Vagina (tissue), 2 donors: Measurements from ENCODE around the gene SZT2. TPM values are rescaled to one million over a fixed set of nuclear protein-coding genes. Genes with fewer than 3 reads are reported as not detected.

ENCODE experiments used
- DNase-seq, 2 donors: peaks; one replicate each; pipeline ENCODE4 v3.0.0-alpha.2; 2017; ENCODE audit errors: extremely low spot score in 2 of 2
- H3K27ac ChIP-seq: fragments of 200-600 bp; sonication (generic); one replicate; pipeline ENCODE4 v1.5.1; 2019
- H3K27me3 ChIP-seq: fragments of 200-600 bp; sonication (generic); one replicate; pipeline ENCODE4 v1.5.1; 2019
- H3K36me3 ChIP-seq, 2 donors: fragments of 200-600 bp; sonication (generic); one replicate each; pipeline ENCODE4 v1.5.1; 2017 to 2019
- H3K4me1 ChIP-seq: fragments of 200-600 bp; sonication (generic); one replicate; pipeline ENCODE4 v1.5.1; 2019
- H3K4me3 ChIP-seq, 2 donors: fragments of 200-600 bp; sonication (generic); 1 replicate in 1 of 2; 2 replicates in 1 of 2; pipeline ENCODE4 v1.5.1; 2016 to 2019
- H3K9me3 ChIP-seq: fragments of 200-600 bp; sonication (generic); one replicate; pipeline ENCODE4 v1.5.1; 2019
- CTCF ChIP-seq, 3 experiments: fragments of 450-650 bp in 2 of 3; fragments of 200-600 bp in 1 of 3; sonication (generic) in 1 of 3; IDR thresholded peaks; one replicate each; pipeline ENCODE4 v1.5.1; 2017 to 2019; ENCODE audit warnings: antibody characterized with exemption in 3 of 3, mild to moderate bottlenecking in 2 of 3, moderate library complexity in 2 of 3
- POLR2A ChIP-seq, 2 donors: fragments of 450-650 bp; IDR thresholded peaks; one replicate each; pipeline ENCODE4 v1.6.1; 2017; ENCODE audit warnings: antibody characterized with exemption in 2 of 2, mild to moderate bottlenecking in 2 of 2, moderate library complexity in 2 of 2
- POLR2AphosphoS5 ChIP-seq, 2 donors: sonication (generic); formaldehyde crosslinking; IDR thresholded peaks; one replicate each; pipeline ENCODE4 v1.9.0; 2017; ENCODE audit warnings: antibody characterized with exemption in 2 of 2, mild to moderate bottlenecking in 2 of 2, low read depth in 1 of 2; ENCODE audit not compliant: insufficient read depth in 1 of 2
- intact Hi-C: fragments of 100-400 bp; cut with DNase I; formaldehyde crosslinking; loops from one replicate; pipeline ENCODE4 v1.15.1; 2023
- total RNA-seq: library from RNA; depleted of rRNA; stranded (reverse); fragments of >200 nt; gene quantifications from one replicate; pipeline ENCODE4 v1.2.3, GENCODE V29; 2016

SZT2 gene
- total RNA-seq, 1 donor from 2014 or later, result 42.5 TPM

DNA sequence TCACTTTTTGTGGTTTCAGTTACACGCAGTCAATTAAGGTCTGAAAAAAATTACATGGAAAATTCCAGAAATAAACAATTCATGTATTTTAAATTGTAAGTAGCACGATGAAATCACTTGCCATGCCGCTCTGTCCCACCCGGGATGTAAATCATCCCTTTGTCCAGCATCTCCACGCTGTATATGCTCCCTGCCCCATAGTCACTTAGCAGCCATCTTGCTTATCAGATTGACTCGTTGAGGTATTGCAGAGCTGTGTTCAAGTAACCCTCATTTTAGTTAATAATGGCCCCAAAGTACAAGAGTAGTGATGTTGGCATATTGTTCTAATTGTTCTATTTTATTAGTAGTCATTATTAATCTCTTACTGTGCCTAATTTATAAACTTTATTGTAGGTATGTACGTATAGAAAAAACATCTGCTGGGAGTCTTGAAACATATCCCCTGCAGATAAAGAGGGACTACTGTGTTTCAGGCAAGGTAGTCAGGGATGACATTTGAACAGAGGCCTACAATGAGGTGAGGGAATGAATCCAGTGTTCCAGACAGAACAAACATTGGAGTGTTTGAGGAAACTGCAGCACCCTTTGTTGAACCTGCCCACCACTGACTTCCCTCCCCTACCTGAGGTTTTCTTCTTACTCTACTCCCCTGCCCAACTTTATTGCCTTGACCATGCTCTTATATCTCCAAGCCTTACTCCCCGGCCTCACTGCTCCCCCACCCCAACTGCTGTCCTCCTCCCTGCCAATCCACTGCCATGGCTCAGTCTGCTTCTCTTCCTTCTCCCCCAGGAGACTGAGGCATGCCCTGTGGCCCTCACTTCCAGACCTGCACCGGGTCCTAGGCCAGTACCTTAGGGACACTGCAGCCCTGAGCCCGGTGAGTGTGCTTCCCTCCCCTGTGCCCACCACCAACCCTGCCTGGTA, 38.0 kb upstream of the SZT2 start:
- no peak overlapping the region for H3K4me3 ChIP-seq
- H3K27ac ChIP-seq, result no peak overlapping the region
- TF ChIP-seq POLR2AphosphoS5 (IDR thresholded peaks at IDR 0.05; ENCODE audit: insufficient read depth in 1 of 2, low read depth in 1 of 2) (no peak), CTCF (IDR thresholded peaks at IDR 0.05) (no peak), POLR2A (IDR thresholded peaks at IDR 0.05) (no peak)
- peaks cover 18% of the 10 kb centered on the region for H3K4me1 ChIP-seq
- no peaks in the 10 kb centered on the region for H3K9me3 ChIP-seq
- H3K27me3 ChIP-seq, result no peaks in the 10 kb centered on the region
- intact Hi-C loops, result no loop called here
- no peak for DNase-seq
- H3K36me3 ChIP-seq, result no peaks in the 10 kb centered on the region

DNA sequence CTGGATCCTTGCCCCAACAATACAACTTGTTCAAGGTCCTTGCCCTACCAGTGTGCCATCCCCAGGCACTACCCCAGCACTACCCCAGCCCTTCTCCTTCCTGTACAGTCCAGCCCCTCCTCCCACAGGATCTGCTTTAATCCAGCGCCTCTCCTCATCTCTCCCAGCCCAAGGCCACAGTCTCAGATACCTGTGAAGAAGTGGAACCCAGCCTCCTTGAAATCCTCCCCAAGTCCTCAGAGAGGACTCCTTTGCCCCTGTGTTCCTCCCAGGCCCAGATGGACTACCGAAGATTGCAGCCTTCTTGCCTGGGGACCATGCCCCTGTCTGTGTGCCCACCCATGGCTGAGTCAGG, 37.4 kb upstream of the SZT2 start:
- H3K27ac ChIP-seq, result no peak overlapping the region
- H3K9me3 ChIP-seq, result no peaks in the 10 kb centered on the region
- no peak for TF ChIP-seq POLR2A (IDR thresholded peaks at IDR 0.05)
- no peaks in the 10 kb centered on the region for H3K36me3 ChIP-seq
- peaks cover 18% of the 10 kb centered on the region for H3K4me1 ChIP-seq
- DNase-seq, result no peak
- intact Hi-C loops, result no loop called here
- H3K27me3 ChIP-seq, result no peaks in the 10 kb centered on the region
- H3K4me3 ChIP-seq, result no peak overlapping the region

DNA sequence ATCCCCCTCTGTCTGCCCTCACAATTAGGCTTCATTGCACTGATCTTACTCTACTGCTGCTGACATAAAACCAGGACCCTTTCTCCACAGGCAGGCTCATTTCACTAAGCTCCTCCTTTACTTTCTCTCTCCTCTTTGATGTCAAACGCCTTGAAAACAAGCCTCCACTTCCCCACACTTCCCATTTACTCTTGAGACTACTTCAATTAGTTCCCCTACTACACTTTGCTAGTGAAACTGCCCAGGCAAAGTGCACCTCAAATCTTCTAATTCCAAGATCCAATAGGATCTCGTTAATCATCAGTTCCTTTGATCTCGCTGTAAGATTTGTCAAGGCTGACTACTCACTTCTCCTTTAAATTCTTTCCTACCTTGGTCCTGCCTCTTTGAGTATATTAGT, 36.8 kb upstream of the SZT2 start:
- intact Hi-C loops, result no loop called here
- no peak for DNase-seq

DNA sequence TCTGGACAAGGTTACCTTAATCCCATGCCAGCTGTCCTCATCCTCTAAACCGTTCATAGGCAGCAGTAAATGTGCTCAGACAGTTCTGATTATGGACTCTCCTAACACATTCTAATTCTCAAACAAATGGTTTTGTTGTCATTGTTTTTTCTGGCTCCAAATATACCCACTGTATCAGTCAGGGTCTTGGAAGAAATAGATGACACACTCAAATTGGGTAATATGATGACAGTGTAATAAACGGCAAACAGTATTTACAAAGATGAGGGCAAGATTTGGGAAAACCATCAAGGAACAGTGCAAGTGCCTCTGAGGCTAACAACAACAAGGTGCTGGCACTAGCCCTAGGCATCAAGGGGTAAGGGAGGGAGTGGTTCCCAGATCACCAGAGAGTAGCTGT, 35.2 kb upstream of the SZT2 start:
- H3K36me3 ChIP-seq, result no peaks in the 10 kb centered on the region
- no peak for DNase-seq
- intact Hi-C loops, result no loop called here

More for the DNA sequence above, 36.8 kb upstream of the SZT2 start:
- Histone ChIP-seq H3K27me3 (no peaks in the 10 kb centered on the region), H3K9me3 (no peaks in the 10 kb centered on the region), H3K4me1 (peaks cover 23% of the 10 kb centered on the region), H3K27ac (no peak overlapping the region), H3K4me3 (no peak overlapping the region), H3K36me3 (no peaks in the 10 kb centered on the region)
- TF ChIP-seq CTCF (IDR thresholded peaks at IDR 0.05), result no peak
- no peak for TF ChIP-seq POLR2AphosphoS5 (IDR thresholded peaks at IDR 0.05; ENCODE audit: insufficient read depth in 1 of 2, low read depth in 1 of 2)
- no peak for TF ChIP-seq POLR2A (IDR thresholded peaks at IDR 0.05)

DNA sequence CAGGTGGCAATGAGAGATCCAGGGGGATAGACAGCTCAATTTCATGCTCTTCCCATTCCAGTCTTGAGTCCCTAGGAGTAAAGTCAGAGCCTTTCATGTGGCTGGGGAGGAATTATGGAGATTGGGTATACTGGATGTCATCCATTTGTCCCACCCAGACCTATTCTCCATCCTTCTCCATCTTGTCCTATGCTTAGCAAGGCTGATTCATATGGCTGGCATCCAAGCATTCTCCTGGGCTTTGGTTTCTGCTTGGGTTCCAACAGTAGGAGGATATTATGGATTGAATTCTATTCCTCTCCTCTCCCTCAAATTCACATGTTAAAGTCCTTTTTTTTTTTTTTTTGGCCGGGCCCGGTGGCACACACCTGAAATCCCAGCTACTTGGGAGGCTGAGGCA, 34.8 kb upstream of the SZT2 start:
- no peaks in the 10 kb centered on the region for H3K9me3 ChIP-seq
- H3K4me3 ChIP-seq, result no peak overlapping the region
- intact Hi-C loops, result no loop called here
- peaks cover 17% of the 10 kb centered on the region for H3K4me1 ChIP-seq
- H3K27me3 ChIP-seq, result no peaks in the 10 kb centered on the region
- no peak for DNase-seq
- H3K27ac ChIP-seq, result no peak overlapping the region
- no peak for TF ChIP-seq POLR2A (IDR thresholded peaks at IDR 0.05)
- TF ChIP-seq POLR2AphosphoS5 (IDR thresholded peaks at IDR 0.05; ENCODE audit: insufficient read depth in 1 of 2, low read depth in 1 of 2), result no peak
- no peak for TF ChIP-seq CTCF (IDR thresholded peaks at IDR 0.05)
- no peaks in the 10 kb centered on the region for H3K36me3 ChIP-seq

More for the DNA sequence above, 35.2 kb upstream of the SZT2 start:
- no peak overlapping the region for H3K27ac ChIP-seq
- TF ChIP-seq CTCF (IDR thresholded peaks at IDR 0.05) (no peak), POLR2A (IDR thresholded peaks at IDR 0.05) (no peak), POLR2AphosphoS5 (IDR thresholded peaks at IDR 0.05; ENCODE audit: insufficient read depth in 1 of 2, low read depth in 1 of 2) (no peak)
- peaks cover 21% of the 10 kb centered on the region for H3K4me1 ChIP-seq
- no peaks in the 10 kb centered on the region for H3K27me3 ChIP-seq
- no peaks in the 10 kb centered on the region for H3K9me3 ChIP-seq
- H3K4me3 ChIP-seq, result no peak overlapping the region
